ENCODE data around the gene PREX1. TPM values are rescaled to one million over a fixed set of nuclear protein-coding genes. Genes with fewer than 3 reads are reported as not detected.

Gene PREX1
- total RNA-seq, 1 experiment from 2014 or later = 20.0 TPM

DNA sequence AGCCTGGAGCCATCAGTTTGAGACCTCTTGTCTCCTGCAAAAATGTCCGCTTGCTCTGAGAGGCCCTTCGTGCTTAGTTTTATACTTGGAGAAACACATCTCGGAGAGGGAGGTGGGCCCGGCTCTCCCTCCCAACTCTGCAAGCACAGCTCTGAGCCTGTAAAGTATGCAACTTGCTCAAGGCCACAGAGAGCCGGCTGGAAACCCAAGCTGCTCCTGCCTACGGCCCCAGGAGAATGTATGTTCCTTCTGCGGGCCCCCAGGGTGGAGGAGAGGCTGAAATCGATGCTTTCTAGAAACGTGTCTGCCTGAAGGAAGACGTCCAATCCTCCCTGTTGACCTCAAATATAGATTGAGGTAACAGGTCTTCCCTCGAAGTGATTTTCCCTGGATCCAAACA is 205.4 kb downstream of the PREX1 start:
- no peaks in the 10 kb centered on the region; the same call in 1 of the 2 replicates for H3K27me3 ChIP-seq (ENCODE audit: control insufficient read depth, insufficient read depth, low read length)
- TF ChIP-seq TCF7L2 (IDR thresholded peaks at IDR 0.05; ENCODE audit: low read depth, low read length) (no peak), POLR2AphosphoS5 (IDR thresholded peaks at IDR 0.05; ENCODE audit: low read depth, low read length) (no peak), SIN3A (IDR thresholded peaks at IDR 0.05; ENCODE audit: borderline replicate concordance, insufficient read depth, low read depth, low read length) (no peak)
- TF ChIP-seq, protein P1, sequence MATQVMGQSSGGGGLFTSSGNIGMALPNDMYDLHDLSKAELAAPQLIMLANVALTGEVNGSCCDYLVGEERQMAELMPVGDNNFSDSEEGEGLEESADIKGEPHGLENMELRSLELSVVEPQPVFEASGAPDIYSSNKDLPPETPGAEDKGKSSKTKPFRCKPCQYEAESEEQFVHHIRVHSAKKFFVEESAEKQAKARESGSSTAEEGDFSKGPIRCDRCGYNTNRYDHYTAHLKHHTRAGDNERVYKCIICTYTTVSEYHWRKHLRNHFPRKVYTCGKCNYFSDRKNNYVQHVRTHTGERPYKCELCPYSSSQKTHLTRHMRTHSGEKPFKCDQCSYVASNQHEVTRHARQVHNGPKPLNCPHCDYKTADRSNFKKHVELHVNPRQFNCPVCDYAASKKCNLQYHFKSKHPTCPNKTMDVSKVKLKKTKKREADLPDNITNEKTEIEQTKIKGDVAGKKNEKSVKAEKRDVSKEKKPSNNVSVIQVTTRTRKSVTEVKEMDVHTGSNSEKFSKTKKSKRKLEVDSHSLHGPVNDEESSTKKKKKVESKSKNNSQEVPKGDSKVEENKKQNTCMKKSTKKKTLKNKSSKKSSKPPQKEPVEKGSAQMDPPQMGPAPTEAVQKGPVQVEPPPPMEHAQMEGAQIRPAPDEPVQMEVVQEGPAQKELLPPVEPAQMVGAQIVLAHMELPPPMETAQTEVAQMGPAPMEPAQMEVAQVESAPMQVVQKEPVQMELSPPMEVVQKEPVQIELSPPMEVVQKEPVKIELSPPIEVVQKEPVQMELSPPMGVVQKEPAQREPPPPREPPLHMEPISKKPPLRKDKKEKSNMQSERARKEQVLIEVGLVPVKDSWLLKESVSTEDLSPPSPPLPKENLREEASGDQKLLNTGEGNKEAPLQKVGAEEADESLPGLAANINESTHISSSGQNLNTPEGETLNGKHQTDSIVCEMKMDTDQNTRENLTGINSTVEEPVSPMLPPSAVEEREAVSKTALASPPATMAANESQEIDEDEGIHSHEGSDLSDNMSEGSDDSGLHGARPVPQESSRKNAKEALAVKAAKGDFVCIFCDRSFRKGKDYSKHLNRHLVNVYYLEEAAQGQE (IDR thresholded peaks at IDR 0.05; ENCODE audit: insufficient read depth in 1 of 2, low read depth in 2 of 2, low read length in 1 of 2) = no peak
- TF ChIP-seq, protein P2, sequence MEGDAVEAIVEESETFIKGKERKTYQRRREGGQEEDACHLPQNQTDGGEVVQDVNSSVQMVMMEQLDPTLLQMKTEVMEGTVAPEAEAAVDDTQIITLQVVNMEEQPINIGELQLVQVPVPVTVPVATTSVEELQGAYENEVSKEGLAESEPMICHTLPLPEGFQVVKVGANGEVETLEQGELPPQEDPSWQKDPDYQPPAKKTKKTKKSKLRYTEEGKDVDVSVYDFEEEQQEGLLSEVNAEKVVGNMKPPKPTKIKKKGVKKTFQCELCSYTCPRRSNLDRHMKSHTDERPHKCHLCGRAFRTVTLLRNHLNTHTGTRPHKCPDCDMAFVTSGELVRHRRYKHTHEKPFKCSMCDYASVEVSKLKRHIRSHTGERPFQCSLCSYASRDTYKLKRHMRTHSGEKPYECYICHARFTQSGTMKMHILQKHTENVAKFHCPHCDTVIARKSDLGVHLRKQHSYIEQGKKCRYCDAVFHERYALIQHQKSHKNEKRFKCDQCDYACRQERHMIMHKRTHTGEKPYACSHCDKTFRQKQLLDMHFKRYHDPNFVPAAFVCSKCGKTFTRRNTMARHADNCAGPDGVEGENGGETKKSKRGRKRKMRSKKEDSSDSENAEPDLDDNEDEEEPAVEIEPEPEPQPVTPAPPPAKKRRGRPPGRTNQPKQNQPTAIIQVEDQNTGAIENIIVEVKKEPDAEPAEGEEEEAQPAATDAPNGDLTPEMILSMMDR (IDR thresholded peaks at IDR 0.05) = no peak
- no peak for DNase-seq (ENCODE audit: low read depth, low spot score)
- H3K9me3 ChIP-seq (ENCODE audit: control insufficient read depth, insufficient read depth, low read depth, low read length) = no peaks in the 10 kb centered on the region
- no peak for ATAC-seq
- intact Hi-C loops (cut with micrococcal nuclease; ENCODE audit: unreplicated experiment) (loop anchor here (5.0 kb wide), 4 partner anchors 835 to 960 kb away; partner anchors contain the start of gene SULF2), in situ Hi-C loops (cut with HindIII; ENCODE audit: low pct_unique_long_range_greater_than_20kb, low sequenced_read_pairs) (no loop called here)
- CTCF ChIA-PET = interaction anchor here (1.2 kb wide), 1 partner anchor 836 kb away, joined by 6 read pairs; no protein-coding TSS in a partner anchor
- no TSS peak for BruUV-seq (replicated peaks)
- no peaks in the 10 kb centered on the region for H3K36me3 ChIP-seq (ENCODE audit: control insufficient read depth, insufficient read depth, low read length)
- POLR2A ChIA-PET = no interaction called here
- no peak overlapping the region for H3K4me3 ChIP-seq (ENCODE audit: low read depth in 2 of 2, low read length in 2 of 2)
- no peak overlapping the region for H3K27ac ChIP-seq (ENCODE audit: low read length)
- peaks cover 10% of the 10 kb centered on the region; the same call in 1 of the 2 replicates for H3K4me1 ChIP-seq (ENCODE audit: control insufficient read depth, insufficient read depth, low read length)

DNA sequence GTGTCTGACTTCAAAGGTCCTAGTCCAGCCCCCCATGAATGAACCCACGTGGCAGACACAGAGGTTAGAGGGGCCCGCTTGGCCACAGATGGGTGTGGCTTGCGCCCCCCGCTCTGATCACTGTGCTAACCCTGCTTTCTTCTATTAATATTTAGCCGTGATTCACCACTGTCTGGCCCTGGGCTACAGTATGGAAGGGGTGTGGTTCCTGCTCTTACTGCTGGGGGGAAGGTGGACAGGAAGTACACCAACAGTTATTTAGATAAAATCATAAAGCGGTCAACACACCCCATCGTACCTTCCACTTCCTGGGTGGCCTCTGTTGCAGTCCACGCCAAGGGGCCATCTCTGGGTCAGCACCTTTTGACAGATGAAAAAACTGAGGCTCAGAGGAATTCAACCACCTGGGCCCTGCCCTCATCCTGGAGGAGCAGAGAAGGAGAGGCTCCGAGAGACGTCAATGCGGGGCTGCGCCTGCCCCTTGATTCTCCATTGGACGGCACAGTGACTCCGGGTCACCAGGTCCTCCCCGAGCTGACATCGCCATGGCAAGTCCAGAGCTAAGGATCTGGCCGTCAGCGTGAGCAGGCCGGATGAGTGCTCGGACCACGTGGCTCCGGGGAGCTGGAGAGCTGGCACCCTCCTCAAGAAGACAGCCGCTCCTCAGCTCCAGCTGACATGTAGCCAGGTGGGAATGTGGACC is 206.3 kb downstream of the PREX1 start:
- POLR2A ChIA-PET = interaction anchor here (0.7 kb wide), 1 partner anchor 224 kb away, joined by 3 read pairs; no protein-coding TSS in a partner anchor
- Histone ChIP-seq H3K27me3 (ENCODE audit: control insufficient read depth, insufficient read depth, low read length) (no peaks in the 10 kb centered on the region; the same call in 1 of the 2 replicates), H3K27ac (ENCODE audit: low read length) (no peak overlapping the region), H3K9me3 (ENCODE audit: control insufficient read depth, insufficient read depth, low read depth, low read length) (no peaks in the 10 kb centered on the region), H3K4me3 (ENCODE audit: low read depth in 2 of 2, low read length in 2 of 2) (no peak overlapping the region), H3K4me1 (ENCODE audit: control insufficient read depth, insufficient read depth, low read length) (peaks cover 10% of the 10 kb centered on the region; the same call in 1 of the 2 replicates), H3K36me3 (ENCODE audit: control insufficient read depth, insufficient read depth, low read length) (no peaks in the 10 kb centered on the region)
- DNase-seq (ENCODE audit: low read depth, low spot score) (no peak), ATAC-seq (peak; percentile 33)
- intact Hi-C loops (cut with micrococcal nuclease; ENCODE audit: unreplicated experiment) (loop anchor here (5.0 kb wide), 4 partner anchors 834 to 959 kb away; partner anchors contain the start of gene SULF2), in situ Hi-C loops (cut with HindIII; ENCODE audit: low pct_unique_long_range_greater_than_20kb, low sequenced_read_pairs) (no loop called here)
- CTCF ChIA-PET = interaction anchor here (0.6 to 1.4 kb wide), 4 partner anchors 77 to 958 kb away, joined by 3 to 7 read pairs (median 6); no protein-coding TSS in a partner anchor
- no TSS peak for BruUV-seq (replicated peaks)
- TF ChIP-seq, protein P2 (IDR thresholded peaks at IDR 0.05) = no peak
- TF ChIP-seq TCF7L2 (IDR thresholded peaks at IDR 0.05; ENCODE audit: low read depth, low read length) = peak; percentile 52; the same call in 1 of the 2 replicates

Data from Panc1 (cell line).